NCI-H187 treated with DMSO at 0.1 percent for 48 hours (cell line): Measurements from ENCODE around the gene S100A7.

ENCODE experiments used
- DNase-seq: peaks from one replicate; lab custom pipeline; 2025; lab: John Stamatoyannopoulos, UW

Gene S100A7

DNA sequence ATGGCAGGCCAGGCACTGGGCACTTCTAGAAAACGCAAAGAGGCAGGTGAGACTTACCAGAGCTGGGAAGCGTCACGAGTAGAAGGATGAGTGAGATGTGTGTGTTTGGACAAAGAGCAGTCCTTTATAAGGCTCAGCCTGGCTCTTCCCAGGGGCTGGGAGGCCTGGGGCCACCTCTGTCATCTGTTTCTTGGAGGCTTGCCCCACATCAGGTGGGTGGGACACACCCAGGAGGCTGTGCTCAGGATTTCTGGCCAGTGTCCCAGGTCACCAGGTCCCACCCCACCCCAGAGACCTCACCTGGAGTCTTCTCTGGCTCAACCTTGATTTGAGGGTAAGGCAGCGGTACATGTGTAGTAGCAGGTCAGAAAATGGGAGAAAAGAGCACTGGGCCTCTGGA lies at the start of gene S100A7:
TSS of gene S100A7 (minus strand) at position 101 of the 400 bp plus-strand sequence. CDS start 1,638 bp downstream, outside the sequence.
- no peak for DNase-seq

DNA sequence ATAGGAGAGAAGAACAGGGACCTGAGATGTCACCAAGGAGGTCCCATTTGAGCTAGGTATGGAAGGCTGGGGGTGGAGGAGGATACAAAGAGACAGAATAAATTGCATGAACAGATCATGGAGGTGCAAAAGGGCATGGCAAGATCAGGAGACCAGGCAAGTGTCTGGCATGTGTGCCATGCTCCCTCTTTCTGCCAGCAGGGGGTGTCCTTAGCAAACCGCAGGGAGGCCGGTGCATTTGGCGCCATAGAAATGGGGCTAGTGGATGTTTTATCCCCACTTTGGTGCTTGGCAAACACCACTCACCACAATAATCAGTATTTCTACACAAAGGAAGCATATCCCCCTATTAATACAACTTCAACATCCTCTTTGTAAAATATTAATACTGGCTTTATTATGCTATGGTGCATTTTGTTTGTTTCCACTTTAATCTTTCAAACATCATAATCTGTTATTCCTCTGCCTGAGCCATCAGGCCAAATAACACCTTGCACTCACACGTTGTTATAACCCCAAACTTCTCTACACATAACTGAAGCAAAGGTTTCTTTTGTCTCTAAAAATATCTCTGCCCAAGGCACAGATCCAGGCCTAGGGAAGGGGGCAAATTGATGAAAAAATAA lies 49.4 kb upstream of the S100A7 start:
- DNase-seq = peak; percentile 18

DNA sequence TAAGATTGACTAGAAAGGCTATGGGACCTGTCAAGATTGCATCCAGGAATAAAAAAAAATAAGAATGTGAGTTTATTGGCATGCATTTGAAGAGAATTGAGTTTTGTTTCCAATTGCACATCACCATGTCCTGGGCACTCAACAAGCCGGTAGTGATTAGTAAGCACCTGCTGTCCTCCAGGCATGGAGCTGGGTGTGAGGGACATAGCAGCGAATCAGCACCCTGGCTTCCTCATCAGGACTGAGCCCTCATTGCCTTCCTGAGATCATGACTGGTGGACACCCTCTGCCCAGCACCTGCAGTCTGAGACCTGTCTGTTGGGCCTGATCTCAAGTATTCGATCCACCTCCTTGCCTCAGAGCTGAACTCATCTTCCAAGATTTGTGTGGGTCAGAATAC lies 48.6 kb upstream of the S100A7 start:
- no peak for DNase-seq

DNA sequence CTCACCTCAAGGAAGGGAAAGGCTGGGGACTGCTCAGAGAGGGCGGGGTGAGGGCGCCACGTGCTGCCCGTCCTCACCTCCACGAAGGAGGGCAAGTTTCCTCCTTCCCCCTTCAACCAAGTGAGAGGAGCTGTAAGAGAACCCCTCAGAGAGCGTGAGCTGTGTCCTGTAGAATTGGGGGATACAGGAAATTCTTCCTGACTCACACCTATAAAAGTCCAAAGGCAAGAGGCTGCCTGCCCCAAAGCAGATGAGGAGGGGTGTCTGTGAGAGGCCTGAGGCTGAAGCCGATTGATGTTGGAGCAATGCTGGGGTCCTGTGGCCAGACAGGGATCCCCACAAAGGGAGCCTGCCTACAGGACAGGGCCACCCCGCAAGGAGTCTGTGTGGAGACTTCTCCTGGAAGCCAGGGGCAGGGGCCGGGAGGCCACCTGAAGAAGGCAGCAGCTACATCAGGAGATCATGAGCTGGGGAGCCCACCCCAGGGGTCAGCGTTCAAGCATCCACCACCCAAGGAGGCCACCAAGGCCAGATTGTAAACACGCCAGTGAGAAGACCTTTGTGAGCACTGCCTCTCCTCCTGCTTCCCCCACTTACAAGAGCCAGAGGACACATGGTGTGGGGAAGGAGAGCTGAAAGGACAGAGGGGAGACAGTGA lies 47.6 kb upstream of the S100A7 start:
- no peak for DNase-seq

DNA sequence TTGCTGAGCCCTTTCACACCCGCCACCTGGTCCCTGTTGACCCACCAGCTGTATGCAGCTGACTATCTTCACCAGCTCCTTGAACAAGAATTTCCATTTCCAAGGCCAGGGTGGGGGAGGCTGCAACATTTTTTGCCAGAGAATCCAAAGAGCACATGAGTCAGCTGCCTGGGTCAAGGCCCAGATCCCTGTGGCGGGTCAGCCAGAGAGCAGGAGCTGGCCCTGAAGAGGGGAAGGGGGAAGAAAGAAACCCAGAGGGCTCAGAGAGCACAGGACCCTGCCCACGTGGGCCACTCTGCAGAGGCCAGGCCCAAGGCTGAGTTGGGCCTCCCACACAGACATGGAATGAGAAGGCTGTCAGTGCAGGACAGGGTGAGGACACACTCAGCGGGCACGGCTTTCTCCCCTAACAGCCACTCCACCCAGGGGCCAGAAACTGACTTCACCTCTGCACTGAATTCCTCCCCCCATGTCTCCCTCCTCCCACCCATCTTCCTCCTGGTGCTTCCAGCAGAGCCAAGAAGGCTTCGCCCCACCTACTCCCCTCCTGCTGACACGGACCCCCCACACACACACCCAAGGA lies 46.5 kb upstream of the S100A7 start:
- DNase-seq = no peak

DNA sequence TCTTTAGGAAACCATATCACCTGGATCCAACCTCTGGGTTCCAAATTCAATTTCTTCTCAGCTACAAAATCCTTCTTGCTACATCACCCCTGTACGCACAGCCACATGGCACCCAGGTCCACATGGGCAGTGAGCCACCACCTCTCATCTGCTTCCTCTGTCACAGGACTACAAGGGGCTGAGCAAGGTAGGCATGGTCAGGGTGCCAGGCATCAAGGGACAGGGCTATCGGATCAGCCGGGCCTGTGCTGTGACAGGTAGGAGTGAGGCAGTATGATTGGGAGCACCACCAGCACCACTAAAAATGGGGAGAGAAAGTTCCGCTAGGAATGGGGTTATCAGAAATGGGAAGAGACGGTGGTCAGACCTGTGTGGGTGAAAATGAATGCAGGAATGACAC lies 45.9 kb upstream of the S100A7 start:
- DNase-seq = no peak

DNA sequence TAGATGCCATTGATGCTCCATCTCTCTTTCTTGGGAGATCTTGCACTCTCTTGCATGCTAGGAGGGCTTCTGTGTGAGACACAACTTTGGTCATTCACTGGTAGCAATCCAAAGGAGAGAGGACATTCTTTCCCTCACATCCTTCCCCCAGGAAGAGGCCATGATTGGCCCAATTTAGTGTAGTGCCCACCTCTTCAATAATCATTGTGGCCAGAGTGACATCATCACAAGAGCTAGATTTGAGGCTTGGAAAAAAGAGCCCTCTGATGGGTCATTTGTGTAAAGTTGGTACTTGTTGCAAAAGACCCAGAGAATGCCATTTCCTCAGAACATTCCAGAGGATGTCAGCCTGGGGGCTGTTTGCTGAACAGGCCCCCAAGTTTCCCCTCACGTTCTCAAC lies 45.1 kb upstream of the S100A7 start:
- DNase-seq = no peak

DNA sequence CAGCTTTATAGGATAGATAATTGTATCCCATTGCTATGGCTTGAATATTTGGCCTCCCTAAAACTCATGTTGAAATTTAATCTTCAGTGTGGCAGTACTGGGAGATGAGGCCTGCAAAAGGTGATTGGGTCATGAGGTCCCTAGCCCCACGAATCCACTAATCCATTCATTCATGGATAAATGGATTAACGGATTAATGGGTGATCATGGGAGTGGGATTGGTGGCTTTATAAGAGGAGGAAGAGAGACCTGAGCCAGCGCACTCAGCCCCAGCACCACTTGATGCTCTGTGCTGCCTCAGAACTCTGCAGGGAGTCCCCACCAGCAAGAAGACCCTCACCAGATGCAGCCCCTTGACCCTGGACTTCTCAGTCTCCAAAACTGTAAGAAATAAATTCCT lies 43.3 kb upstream of the S100A7 start:
- no peak for DNase-seq

DNA sequence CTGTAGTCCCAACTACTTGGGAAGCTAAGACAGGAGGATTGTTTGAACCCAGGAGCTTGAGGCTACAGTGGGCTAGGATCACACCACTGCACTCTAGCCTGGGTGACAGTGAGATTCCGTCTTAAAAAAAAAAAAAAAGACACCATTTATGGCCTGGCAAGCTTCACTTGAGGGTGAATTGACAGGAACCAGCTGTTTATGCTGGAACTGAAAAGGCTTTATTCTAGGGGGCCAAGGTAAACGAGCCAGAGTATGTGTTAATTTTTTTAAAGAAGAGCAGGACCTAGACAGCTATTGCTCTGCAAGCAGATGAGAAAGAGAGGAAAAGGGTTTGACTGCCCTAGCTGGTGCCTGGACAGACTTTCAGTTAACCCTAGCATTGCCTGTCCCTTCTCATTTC lies 38.3 kb upstream of the S100A7 start:
- DNase-seq = no peak

DNA sequence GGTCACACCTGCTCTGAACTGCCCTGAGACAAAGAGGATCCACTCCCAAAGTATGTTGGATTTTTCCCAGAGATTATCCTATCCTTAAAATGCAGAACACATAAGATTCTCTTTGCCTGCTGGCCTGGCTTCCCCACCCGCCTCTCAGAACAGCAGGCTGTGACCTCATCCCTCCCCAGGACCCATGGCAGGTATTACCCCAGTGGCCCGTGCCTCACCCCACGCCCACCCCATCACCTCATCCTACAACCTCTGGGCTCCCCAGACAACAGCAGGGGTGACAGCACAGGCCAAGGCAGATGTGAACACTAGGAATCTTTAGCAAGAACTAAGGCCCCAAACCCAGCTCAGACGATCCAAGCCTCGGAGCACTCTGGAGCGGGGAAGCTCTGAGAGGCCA lies 35.1 kb upstream of the S100A7 start:
- no peak for DNase-seq

DNA sequence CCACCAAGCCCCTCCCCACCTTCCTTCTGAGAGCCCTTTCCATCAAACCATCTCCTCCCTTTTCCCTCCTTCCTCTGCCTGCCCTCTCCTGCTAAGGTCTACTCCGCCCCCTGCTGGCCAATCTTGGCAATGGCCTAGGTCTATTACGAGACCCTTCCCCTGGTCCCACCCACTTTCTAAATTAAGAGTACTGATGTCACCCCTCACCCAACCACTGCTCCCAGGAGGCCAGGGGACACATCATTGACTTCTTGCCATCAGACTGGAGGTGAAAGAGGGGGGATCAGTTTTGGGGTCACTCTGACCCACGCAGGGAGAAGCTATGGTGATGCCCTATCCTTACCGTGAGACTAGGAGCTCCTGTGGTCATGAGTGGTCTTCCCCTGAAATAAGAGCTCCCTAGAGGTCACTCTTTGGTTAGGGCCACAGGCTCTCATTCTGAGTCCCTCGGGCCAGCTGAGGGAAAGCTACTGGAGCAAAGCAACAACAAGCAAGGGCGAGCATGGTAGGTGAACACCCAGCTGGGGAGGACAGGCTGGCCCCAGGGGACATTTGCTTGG lies 34.6 kb upstream of the S100A7 start:
- DNase-seq = peak; percentile 75

DNA sequence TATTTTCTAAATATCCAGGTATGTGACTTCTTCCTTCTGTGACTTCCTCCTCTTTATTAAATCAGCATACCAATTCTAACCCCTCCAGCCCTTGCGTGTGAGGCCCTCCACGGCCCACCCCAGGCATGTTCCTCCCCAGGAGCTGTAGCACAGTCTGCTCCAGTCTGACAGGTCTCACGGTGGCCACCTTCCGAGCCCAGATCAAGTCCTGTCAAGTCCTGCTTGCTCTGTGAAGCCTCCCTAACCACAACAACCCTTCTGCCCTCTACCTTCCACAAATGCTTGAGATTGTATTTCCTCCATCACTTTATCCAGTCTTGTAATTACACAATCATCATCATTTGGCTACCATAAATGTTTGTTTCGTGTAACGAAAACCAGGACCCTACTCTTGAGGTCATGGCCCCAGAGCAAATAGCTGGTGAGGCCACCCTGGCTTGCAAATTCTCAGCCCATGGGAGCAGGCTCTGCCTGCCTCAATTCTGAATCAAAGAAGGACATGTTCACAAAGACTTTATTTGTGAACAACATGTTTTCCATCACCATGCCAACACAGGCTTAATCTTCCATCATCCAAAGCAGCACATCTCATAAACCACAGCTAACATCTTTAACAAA lies 33.0 kb upstream of the S100A7 start:
- DNase-seq = no peak

DNA sequence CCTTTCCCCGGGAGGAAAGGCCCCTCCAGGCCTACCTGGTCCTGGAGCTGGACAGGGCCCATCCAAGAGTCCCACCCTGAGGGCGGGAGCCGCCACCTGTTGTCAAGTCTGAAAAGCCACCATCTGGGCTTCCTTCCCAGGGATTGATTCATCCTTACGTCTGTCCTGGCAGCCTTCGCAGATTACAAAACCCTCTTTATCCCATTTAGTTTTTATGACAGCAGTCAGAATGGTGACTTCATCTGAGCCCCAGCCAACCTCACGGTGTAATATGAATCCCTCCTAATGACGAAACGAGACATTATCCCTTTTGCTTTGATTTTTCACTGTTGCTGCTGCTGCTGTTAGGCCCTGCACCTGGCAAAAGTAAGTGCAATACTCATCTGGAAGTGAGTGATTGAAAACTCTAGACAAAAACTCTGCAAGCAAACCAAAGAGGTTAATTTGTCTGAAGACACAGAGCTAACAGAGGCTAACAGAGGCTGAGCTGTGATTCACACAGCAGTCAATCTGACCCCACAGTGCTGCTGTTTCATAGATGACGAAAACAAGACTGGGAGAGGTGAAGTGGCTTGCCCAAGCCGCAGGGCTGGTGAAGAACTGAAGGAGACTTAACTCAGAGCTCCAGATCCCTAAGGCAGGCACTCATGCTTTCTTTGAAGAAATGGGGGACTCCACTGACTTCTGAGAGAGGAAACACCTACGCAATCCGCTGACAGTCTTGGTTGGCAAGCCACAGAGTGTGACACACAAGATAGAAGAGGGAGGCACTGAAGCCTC lies 30.0 kb upstream of the S100A7 start:
- DNase-seq = peak; percentile 74

DNA sequence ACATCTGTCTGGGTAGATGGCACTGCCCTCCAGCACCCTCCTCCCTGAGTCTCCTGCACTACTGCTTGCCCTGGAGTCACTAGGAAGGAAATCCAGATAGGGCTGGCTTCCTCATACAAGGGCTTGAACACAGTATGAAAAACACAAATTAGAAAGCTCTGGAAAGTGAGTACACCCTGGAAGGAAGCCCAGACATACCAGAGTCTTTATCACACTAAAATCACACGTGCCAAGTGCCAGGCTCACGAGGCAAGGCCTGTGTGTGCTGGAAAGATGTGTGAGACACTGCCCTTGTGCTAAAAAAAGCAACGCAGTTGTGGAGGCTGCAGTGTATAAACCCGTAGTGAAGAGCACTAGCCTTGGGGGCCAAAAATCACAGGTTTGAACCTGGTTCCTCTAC lies 28.3 kb upstream of the S100A7 start:
- DNase-seq = no peak

DNA sequence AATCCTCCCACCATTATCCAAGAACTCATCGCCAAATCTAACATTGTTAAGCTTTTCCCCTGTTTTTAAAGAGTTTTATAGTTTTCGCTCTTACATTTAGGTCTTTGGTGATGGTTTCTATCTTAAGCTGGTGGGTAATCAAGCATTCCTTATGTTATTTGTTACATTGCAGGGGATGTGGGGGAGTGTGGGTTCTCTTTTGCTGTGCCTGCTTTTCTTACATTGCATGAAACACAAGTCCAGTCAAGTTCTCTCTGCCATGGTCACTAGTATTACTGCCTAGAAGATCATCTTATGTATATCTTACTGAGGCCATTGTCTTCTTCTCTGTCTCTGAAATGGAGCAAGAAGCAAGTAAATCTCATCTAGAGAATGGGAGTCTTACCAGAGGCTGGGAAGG lies 27.3 kb upstream of the S100A7 start:
- DNase-seq = no peak

DNA sequence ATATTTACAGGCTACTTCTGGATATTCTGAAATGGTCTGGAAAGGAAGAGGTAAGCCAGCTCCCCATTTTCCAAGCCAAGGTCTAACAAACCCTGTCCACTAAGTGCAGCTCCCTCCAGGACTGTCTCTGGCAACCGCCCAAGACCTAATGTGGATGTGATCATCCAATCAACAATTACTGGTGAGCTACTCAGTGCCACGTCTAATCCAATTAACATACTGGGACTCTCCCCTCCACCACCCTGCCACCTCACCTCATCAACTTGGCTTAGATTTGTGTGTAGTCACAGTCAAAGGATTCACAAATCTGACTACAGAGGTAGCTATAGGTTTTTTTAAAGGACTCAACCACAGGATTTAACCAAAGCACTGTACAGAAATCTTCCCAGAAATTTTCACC lies 25.4 kb upstream of the S100A7 start:
- no peak for DNase-seq

DNA sequence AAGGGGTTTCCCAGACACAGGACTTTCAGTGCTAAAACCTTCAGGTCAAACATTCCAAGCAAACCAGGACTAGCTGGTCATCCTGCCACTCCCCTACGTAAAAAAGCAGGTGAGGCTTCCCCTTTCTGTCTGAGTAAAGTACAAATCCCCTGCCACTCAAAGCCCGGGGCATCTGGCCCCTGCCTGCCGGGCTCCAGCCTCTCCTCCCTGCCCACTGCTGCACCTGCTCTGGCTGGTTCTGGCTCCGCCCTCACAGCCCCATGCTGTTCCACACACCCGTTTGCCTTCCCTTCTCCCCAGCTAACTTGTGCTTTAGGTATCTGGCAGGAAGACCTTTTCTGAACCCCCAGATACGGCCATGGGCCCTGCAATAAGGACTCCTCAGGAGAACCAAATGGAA lies 23.3 kb upstream of the S100A7 start:
- peak; percentile 79 for DNase-seq

DNA sequence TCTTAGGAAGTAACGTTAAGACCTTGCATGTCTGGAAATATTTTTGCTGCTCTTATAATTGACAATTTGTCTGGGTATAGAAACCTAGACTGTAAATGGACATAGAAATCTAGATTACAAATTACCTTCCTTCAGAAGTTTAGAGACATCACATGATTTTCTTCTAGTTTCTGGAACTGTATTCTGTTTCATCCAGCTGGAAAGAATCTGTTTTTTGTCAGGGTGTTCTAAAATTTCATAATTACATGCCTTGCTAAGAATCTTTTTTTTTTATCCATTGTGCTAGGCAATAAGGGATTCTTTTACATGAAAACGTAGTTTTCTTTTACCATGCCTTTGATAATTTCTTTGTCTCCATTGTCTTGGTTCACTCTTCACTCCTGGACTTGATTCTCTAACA lies 20.7 kb upstream of the S100A7 start:
- no peak for DNase-seq

DNA sequence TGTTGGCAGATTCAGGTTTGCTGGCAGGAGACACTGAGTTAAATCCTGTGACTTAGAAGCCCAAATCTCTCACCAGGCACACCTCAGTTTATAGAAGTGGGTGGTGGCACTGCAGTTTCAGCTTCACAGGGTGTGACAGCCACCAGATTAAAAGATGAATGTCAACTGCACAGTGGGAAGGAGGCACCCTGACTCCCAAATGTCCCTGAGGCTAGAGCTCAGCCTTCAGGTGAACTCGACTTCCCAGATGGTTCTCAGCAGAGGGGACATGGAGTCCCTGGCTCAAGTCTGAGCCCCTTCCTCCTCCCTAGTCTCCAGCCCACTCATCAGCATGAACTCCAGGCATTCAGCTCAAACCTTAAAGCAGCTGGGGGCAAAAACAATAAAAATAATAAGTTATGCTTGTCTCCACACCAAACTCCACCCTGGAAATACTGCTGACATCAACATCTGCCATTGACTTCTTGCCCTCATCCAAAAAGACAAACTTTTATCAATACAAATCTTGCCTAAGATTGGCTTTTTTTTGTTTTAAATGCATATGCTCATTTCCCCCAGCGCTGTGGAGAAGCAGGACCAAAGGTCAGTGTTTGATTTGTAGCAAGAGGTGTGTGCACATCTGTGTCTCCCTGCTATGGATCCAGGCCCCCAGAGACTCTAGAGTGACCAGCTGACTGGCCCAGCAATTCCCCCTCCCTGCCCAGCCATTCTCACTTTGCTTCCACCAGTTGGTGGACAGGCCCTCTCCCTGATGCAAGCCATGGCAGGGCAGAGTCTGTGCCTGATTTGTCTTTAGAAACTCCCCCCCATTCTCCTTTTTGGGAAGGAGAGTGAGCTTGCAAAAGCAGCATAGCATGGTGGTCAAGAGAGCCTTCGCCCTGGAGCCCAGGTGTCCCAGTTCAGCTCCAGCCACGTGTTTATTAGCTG lies 18.5 kb upstream of the S100A7 start:
- DNase-seq = no peak

DNA sequence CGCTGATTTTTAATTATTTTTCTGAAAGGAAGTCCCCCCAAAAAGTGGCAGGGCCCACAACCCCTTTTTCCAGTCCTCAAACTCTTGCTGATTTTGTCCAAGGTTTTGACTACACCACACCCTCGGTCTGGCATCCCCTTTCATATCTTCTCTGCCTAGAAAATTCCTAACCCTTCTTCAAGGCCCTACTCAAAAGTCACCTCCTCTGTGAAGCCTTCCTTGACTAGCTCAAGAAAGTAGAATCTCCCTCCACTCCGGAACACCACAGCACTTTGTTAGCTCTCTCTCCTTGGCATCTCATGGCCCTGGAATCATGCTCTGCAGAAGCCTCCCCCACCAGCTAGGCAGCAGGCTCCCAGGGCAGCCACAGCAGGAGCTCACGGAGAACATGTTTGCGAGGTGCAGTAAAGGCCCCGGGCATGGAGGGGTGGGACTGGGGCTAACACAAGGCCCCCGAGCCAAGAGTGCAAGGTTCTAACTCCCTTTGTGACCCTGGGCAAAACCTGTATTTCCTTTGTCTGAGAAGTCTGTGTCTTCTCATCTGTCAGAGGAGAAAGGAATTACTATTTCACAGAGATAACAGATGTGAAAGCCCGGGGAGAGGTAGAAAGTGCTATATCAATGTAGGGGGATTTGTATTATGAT lies 17.7 kb upstream of the S100A7 start:
- DNase-seq = no peak
